ENCODE data around the gene CDK9. TPM values are rescaled to one million over a fixed set of nuclear protein-coding genes. Genes with fewer than 3 reads are reported as not detected.

CDK9 gene
- total and polyA plus RNA-seq, 10 donors = 49.2 to 149 (median 97.4) TPM

DNA sequence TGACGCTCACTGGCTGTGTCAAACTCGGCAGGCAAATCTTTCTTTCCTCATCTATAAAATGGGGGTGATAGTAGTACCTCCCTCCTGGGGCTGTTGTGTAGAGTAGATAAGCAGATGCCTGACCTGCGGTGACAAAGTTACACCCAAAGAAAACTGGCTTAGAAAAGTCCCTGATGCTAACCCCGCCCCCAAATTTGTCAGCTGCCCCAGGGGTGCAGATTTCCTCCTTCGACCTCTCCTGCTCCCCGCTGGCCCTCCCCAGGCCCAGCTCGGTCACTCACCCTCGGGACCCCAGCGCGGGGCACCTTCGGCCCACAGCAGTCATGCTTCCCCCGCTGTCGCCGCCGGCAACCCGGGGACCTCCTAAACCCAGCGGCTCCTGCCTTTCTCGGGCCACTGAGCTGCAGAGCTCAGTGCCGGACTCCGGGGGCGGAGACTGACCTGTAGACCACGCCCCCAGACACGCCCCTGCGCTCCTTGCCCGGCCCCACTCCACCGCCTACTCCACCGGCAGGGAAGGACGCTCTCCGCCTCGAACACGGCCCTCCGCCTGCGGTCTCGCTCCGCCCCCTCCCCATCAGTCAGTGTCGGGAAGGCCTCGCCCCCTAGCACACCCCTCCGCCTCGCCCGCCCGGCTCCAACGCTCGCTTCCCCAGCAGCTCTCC, 14.8 kb upstream of the CDK9 start:
- intact Hi-C loops (cut with DNase I; ENCODE audit: low total_unique reads) = no loop called here
- H3K9me3 ChIP-seq = no peaks in the 10 kb centered on the region
- TF ChIP-seq POLR2AphosphoS5 (IDR thresholded peaks at IDR 0.05) (peak; percentile 88 to 95 (median 94)), POLR2A (IDR thresholded peaks at IDR 0.05) (peak; percentile 37 to 59 (median 56))
- TF ChIP-seq, protein P1, sequence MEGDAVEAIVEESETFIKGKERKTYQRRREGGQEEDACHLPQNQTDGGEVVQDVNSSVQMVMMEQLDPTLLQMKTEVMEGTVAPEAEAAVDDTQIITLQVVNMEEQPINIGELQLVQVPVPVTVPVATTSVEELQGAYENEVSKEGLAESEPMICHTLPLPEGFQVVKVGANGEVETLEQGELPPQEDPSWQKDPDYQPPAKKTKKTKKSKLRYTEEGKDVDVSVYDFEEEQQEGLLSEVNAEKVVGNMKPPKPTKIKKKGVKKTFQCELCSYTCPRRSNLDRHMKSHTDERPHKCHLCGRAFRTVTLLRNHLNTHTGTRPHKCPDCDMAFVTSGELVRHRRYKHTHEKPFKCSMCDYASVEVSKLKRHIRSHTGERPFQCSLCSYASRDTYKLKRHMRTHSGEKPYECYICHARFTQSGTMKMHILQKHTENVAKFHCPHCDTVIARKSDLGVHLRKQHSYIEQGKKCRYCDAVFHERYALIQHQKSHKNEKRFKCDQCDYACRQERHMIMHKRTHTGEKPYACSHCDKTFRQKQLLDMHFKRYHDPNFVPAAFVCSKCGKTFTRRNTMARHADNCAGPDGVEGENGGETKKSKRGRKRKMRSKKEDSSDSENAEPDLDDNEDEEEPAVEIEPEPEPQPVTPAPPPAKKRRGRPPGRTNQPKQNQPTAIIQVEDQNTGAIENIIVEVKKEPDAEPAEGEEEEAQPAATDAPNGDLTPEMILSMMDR (IDR thresholded peaks at IDR 0.05 in 8 of 11, conservative IDR thresholded peaks at IDR 0.05 in 3 of 11) = peak in 8 of 11 experiments; percentile 14 to 58 (median 32)
- peak; percentile 100 for DNase-seq
- H3K27me3 ChIP-seq (replicated peaks in 1 of 7) = no peaks in the 10 kb centered on the region
- WGBS, 5 donors = 1 to 6% (median 1%) methylated on average over 6 to 43 of the region's 43 CpGs
- peak overlapping the region; percentile 48 to 92 (median 87) for H3K27ac ChIP-seq
- H3K4me1 ChIP-seq = peaks cover 42 to 100% (median 88%) of the 10 kb centered on the region in 6 donors
- peaks cover 0 to 71% (median 33%) of the 10 kb centered on the region in 6 donors for H3K36me3 ChIP-seq
- H3K4me3 ChIP-seq = peak overlapping the region; percentile 54 to 85 (median 76)

DNA sequence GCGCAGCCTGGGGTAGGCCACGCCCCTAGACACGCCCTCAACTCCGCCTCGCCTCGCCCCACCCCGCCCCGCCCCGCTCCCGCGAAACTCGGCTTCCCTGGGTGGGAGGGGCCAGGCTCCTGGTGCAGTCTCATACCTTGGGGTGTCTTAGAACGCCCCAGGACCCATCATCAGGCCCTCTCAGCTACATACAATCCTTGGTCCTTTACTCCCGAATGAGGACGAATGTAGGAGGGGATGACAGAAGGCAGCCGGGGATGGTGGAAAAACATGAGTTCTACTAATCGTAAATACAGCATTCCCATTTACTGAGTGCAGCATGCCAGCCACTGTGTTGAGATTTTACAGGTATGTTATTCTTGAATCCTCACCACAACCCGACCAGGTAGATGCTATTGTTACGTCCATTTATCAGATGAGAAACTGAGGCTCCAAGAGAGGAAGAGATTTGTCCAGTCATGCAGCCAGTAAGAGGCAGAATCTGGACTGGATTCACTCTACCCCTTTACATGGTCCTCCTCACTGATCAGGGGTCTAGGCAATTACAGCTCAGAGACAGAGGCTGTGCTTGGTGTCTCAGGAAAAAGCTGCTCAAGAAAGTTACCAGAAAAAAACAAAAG, 14.2 kb upstream of the CDK9 start:
- peak overlapping the region in 7 of 8 donors; percentile 51 to 92 (median 89) for H3K27ac ChIP-seq

DNA sequence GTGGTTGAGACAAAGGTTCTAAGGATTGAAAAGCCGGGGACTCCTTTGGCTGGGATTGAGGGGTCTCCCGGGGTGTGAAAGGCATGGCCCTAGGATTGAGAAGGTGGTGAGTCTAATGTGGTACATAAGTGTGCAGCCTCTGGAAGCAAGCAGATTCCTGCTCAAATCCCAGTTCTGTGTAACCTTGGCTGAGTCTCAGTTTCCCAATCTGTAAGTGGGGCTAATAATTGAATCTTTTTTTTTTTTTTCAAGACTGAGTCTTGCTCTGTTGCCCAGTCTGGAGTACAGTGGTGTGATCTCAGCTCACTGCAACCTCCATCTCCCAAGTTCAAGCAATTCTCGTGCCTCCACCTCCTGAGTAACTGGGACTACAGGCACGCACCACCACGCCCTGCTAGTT, 13.2 kb upstream of the CDK9 start:
- H3K4me1 ChIP-seq = peaks cover 27 to 100% (median 82%) of the 10 kb centered on the region in 6 donors
- peaks cover 0 to 55% (median 22%) of the 10 kb centered on the region in 6 donors for H3K36me3 ChIP-seq
- TF ChIP-seq POLR2A (IDR thresholded peaks at IDR 0.05) (no peak), POLR2AphosphoS5 (IDR thresholded peaks at IDR 0.05) (no peak)
- TF ChIP-seq, protein P1 (IDR thresholded peaks at IDR 0.05 in 8 of 11, conservative IDR thresholded peaks at IDR 0.05 in 3 of 11) = no peak
- intact Hi-C loops (cut with DNase I; ENCODE audit: low total_unique reads) = no loop called here
- 93 to 98% (median 97%) methylated on average over 5 of the region's 5 CpGs for WGBS, 5 donors
- H3K27ac ChIP-seq = peak overlapping the region in 3 of 8 donors; percentile 48 to 92 (median 91)
- no peaks in the 10 kb centered on the region for H3K27me3 ChIP-seq (replicated peaks in 1 of 7)
- no peaks in the 10 kb centered on the region for H3K9me3 ChIP-seq
- no peak overlapping the region for H3K4me3 ChIP-seq
- DNase-seq = no peak

More for the DNA sequence above, 14.2 kb upstream of the CDK9 start:
- H3K9me3 ChIP-seq = no peaks in the 10 kb centered on the region
- peaks cover 0 to 64% (median 27%) of the 10 kb centered on the region in 6 donors for H3K36me3 ChIP-seq
- H3K4me3 ChIP-seq = peak overlapping the region in 7 of 8 donors; percentile 61 to 85 (median 78)
- 10 to 27% (median 14%) methylated on average over 6 to 19 of the region's 19 CpGs for WGBS, 5 donors
- H3K4me1 ChIP-seq = peaks cover 37 to 100% (median 87%) of the 10 kb centered on the region in 6 donors
- H3K27me3 ChIP-seq (replicated peaks in 1 of 7) = no peaks in the 10 kb centered on the region
- DNase-seq = no peak
- intact Hi-C loops (cut with DNase I; ENCODE audit: low total_unique reads) = no loop called here
- TF ChIP-seq, protein P1 (IDR thresholded peaks at IDR 0.05 in 8 of 11, conservative IDR thresholded peaks at IDR 0.05 in 3 of 11) = peak in 3 of 11 experiments; percentile 0 to 22 (median 3)
- no peak for TF ChIP-seq POLR2A (IDR thresholded peaks at IDR 0.05)

DNA sequence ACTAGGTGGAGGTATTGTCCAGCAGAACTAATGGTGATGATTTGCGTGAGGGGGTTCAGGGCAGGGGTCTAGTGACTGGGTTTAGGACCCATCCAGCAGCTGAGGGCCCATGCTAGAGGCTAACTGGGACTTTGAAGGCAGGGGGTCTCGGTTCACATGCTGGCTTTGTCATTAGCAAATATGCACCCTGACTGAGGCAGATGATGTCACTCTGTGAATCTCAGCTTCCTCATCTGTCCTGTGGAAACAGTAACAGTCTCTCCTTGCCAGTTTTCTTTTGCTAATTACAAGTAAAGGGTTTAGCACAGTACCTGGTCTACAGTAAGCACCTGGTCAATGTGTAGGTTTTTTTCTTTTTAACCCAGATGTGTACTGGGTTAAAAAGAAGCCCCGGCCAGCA, 12.6 kb upstream of the CDK9 start:
- peaks cover 21 to 99% (median 76%) of the 10 kb centered on the region in 6 donors for H3K4me1 ChIP-seq
- no peaks in the 10 kb centered on the region for H3K27me3 ChIP-seq (replicated peaks in 1 of 7)
- no peak for DNase-seq
- no peak overlapping the region for H3K4me3 ChIP-seq
- intact Hi-C loops (cut with DNase I; ENCODE audit: low total_unique reads) = no loop called here
- H3K9me3 ChIP-seq = no peaks in the 10 kb centered on the region
- TF ChIP-seq POLR2A (IDR thresholded peaks at IDR 0.05) = no peak
- TF ChIP-seq POLR2AphosphoS5 (IDR thresholded peaks at IDR 0.05) = no peak
- TF ChIP-seq, protein P1 (IDR thresholded peaks at IDR 0.05 in 8 of 11, conservative IDR thresholded peaks at IDR 0.05 in 3 of 11) = no peak
- WGBS, 5 donors = 87 to 100% (median 94%) methylated on average over 3 of the region's 3 CpGs
- peaks cover 0 to 48% (median 22%) of the 10 kb centered on the region in 6 donors for H3K36me3 ChIP-seq
- peak overlapping the region in 3 of 8 donors; percentile 30 to 91 (median 48) for H3K27ac ChIP-seq

Data from spleen (tissue), 11 donors.